Right hindlimb (tissue), 1 donor: Measurements from ENCODE around the gene CH25H.

Source experiments
- DNase-seq: peaks from one replicate; pipeline ENCODE4 v3.0.0-alpha.2; 2018

Gene CH25H

GRCh38 chr10:89228146-89228545, 21.0 kb upstream of the CH25H start:
- no peak for DNase-seq

- DNase-seq = no peak
These were observed 19.8 kb upstream of the CH25H start for GRCh38 chr10:89226891-89227290.

- no peak for DNase-seq
These were observed 17.8 kb upstream of the CH25H start for GRCh38 chr10:89224739-89225443.

- no peak for DNase-seq
These were observed 14.8 kb upstream of the CH25H start for GRCh38 chr10:89221919-89222318.

GRCh38 chr10:89219513-89220218, 12.5 kb upstream of the CH25H start:
- no peak for DNase-seq

GRCh38 chr10:89217057-89217990, 10.2 kb upstream of the CH25H start:
- DNase-seq = peak; percentile 51

GRCh38 chr10:89216056-89216455, 8.9 kb upstream of the CH25H start:
- DNase-seq = no peak

- no peak for DNase-seq
These were observed 8.4 kb upstream of the CH25H start for GRCh38 chr10:89215511-89215910.

GRCh38 chr10:89214566-89215165, 7.5 kb upstream of the CH25H start:
- no peak for DNase-seq

GRCh38 chr10:89213191-89213808, 6.2 kb upstream of the CH25H start:
- DNase-seq = no peak

GRCh38 chr10:89210794-89211425, 3.8 kb upstream of the CH25H start:
- DNase-seq = no peak

GRCh38 chr10:89209718-89210117, 2.6 kb upstream of the CH25H start:
- DNase-seq = no peak

GRCh38 chr10:89207801-89208551, 859 bp upstream of the CH25H start:
- DNase-seq = peak; percentile 58

- DNase-seq = peak; percentile 50
These were observed 526 bp downstream of the CH25H start for GRCh38 chr10:89206402-89207180.

GRCh38 chr10:89204621-89205185, 2.4 kb downstream of the CH25H start:
- DNase-seq = no peak

GRCh38 chr10:89203237-89203636, 3.9 kb downstream of the CH25H start:
- no peak for DNase-seq

GRCh38 chr10:89202033-89202425, 5.1 kb downstream of the CH25H start:
- no peak for DNase-seq

- DNase-seq = no peak
These were observed 5.6 kb downstream of the CH25H start for GRCh38 chr10:89201345-89202032.

GRCh38 chr10:89197473-89197872, 9.6 kb downstream of the CH25H start:
- DNase-seq = no peak
